HG02970 (cell line): Measurements from ENCODE around the gene ALOX5AP.

Source experiments
- ATAC-seq: cut with Tn5 transposase; IDR thresholded peaks from one replicate; pipeline ENCODE4 v1.9.1; 2021; ENCODE audit warnings: mild to moderate bottlenecking, moderate library complexity, moderate number of reproducible peaks; ENCODE audit not compliant: unreplicated experiment, low FRiP score

ALOX5AP gene

DNA sequence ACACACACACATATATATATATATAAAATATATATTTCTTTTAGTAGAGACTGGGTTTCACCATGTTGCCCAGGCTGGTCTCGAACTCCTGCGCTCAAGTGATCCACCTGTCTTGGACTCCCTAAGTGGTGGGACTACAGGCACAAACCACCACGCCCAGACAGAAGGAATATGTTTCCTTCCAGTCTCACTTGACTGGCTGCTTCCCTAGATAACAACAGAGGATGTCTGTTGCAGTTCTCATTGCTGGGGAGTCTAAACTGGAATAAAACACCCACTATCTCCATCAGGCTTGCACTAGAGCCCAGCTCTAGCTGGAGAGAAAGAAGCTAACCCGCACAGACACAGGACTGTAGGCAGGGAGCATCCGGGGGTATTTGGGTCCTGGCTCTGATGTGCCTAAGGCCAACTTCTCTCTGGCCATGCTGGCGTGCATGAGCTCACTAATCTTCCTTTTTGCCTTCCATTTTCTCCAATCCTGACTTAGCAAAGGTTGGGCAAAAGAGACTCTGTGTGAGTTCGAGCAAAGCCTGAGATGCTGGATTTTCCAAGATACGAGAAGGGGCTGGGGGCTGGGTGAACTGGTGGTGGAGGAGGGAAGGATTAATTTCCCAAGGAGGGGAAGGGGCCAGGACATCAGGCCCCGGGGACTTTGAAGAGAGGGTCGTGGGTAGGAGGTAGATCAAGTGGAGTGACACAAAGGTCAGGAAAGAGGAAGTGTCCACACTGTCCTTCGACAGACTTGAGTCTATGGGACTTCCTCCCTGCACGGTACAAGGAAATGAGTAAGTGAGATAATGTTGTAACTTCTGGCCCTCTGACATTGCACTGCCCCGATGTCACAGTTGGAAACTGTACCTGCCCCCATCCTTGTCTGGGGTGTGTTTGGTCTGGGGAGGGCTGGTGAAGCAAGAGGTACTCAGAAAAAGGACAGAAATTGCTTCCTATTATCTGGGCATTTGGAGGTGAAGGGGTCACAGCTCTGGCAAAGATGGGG, 22.5 kb upstream of the ALOX5AP start:
- ATAC-seq, result no peak

DNA sequence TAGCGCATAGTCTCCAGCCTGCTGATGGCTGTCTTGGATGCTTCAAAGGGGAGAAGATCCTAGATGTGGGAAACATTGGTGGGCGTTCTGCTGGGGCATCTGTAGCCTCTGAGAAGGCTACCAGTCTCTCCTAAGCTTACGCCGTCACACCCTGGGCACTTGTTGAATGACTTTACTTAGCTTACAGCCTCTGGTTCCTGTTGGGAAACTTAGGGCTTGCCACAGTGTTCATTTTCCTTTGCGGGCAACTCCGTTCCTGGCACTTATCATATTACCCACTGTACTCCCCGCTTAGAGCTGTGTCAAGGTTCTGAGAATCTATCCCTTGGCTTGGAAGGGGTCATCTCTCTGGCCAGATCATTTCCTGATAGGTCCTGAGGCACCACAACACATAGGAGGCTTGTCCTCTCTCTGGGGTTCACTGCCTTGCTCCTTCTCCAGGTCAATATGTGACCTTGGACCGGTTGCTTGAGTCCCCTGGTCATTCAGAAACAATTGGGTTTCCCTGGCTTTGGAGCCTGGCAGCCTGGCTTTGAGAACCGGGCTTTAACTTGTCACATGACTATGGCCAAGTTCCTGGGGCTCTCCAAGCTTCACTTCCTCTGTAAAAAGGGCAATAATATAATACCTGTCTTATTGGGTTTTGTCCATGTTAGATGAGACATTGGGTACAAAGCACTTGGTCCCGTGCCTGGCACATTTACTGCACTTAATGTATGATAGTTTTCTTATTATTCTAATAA, 20.5 kb upstream of the ALOX5AP start:
- no peak for ATAC-seq

- no peak for ATAC-seq
Observed at GRCh38 chr13:30715372-30715756, 20.0 kb upstream of the ALOX5AP start.

DNA sequence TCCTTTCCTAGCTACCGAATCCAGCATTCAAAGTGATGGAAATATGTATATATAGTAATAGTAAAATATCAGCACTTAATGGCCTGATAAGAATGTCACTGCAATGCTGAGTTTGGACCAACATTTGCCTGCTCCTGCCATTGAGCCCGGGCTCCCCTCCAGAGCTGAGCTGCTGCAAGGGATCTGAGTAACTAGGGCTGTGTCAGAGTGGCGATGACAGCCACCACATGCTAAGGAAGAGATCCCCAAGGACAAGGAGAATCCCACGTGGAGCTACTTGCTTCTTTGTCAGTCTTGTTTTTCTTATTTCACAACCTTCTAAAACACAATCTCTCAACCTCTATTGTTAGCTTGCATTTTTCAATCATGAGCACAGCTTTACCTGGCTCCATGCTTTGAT, 19.5 kb upstream of the ALOX5AP start:
- no peak for ATAC-seq

- no peak for ATAC-seq
Observed at GRCh38 chr13:30718661-30719524, 16.4 kb upstream of the ALOX5AP start.

GRCh38 chr13:30719525-30719914, 15.8 kb upstream of the ALOX5AP start:
- ATAC-seq, result no peak

DNA sequence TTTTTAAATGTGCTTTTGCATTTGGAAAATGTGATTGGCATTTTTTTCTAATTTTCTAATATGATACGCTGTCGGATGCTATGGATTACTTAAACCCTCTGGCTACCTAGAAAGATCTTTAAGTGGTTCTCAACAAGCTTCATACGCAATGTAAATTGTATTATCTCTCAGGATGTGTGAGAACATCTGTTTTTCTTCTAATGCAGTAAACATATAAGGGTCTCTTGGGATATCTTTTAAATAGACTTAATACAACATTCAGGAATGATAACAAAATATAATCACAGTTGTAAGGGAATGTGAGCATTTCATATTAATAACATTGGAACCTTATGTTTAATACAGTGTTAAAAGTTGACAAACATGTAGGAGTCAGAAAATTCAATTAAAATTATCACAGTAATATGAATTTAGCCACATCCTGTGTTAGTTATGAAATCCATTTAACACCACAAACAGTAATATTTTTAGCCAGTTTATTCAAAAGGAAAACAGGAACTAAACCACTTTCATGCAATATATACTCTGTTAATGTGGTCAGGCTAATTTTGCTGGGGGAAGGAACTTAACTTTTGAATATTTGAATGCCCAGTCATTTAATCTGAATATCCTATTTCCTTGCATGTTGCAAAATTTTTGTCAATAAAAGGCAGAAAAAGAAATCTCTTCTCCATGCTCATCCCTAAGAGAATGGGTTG, 15.0 kb upstream of the ALOX5AP start:
- ATAC-seq, result no peak

GRCh38 chr13:30721936-30722335, 13.4 kb upstream of the ALOX5AP start:
- no peak for ATAC-seq

DNA sequence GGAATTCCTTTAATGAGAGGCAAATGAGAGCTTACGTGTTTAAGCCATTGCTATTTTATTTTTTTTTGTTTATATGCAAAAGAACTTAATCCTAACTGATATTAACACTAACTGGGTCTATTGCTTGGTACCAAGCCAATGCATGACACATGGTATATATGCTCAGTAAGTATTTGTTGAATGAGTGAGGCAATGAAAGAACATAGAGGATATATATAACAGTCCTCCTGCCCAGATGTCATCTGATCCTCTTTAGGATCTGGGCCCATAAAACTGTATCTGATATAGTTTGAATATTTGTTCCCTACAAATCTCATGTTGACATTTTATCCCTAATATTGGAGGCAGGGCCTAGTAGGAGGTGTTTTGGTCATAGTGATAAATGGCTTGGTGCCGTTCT, 13.0 kb upstream of the ALOX5AP start:
- no peak for ATAC-seq

DNA sequence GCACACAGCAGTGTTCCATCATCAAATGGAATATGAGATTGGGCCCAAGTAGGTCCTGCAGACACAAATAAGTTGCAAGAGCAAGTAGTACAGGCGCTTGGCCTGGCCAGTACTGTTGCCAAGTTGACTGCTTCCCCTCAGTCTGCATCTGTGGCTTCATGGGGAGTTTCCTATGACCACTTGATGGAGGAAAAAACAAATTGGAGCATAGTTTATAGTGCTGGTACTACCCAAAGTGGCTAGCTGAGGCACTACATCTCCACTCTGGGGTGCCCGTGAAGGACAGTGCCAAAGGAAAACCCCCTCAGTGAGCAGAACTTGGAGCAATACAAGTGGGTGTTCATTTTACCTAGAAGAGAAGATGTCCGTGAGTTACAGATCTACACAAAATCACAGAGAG, 10.6 kb upstream of the ALOX5AP start:
- no peak for ATAC-seq

DNA sequence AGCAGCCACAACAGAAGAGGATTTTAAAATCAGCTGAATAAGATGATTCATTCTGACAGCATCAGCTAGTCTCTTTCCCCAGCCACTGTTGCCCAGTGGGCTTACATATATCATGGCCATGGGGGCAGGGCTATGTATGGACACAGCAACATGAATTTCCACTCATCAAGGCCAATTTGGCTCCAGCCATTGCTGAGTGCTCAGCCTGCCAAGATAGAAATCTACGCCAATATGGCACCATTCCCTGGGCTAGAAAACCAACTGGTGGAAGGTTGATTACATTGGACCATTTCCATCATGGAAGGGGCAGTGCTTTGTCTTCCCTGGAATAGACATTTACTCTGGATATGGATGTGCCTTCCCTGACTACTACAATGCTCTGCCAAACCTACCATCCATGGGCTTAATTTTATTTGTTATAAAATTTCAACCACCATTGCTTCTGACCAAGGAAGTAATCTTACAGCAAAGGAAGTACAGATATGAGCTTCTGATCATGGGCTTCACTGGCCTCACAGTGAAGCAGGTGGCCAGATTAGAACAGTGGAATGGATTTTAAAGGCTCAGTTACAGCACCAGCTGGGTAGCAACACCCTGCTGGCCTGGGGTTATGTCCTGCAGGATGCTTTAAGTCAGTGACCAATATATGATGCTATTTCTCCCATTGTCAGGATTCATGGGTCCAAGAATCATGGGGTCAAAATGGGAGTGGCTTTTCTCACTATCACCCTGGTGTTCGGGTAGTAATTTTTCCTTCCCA, 9.8 kb upstream of the ALOX5AP start:
- no peak for ATAC-seq

DNA sequence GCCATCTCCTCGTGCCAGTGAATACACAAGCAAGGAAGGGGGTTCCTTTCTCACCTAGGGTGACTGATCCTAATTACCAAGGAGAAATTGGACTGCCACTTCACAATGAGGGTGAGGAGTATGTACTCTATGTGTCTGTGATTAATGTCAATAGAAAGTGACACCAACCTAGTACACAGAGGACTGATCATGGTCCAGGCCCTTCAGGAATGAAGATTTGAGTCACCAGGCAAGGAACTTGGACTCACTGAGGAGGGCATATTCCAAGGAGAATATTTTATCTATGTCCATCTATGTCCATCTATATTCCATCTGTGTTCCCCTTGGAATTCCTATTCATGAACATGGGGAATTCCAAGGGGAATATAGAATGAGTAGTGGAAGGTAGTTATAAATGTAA, 9.2 kb upstream of the ALOX5AP start:
- ATAC-seq, result no peak

DNA sequence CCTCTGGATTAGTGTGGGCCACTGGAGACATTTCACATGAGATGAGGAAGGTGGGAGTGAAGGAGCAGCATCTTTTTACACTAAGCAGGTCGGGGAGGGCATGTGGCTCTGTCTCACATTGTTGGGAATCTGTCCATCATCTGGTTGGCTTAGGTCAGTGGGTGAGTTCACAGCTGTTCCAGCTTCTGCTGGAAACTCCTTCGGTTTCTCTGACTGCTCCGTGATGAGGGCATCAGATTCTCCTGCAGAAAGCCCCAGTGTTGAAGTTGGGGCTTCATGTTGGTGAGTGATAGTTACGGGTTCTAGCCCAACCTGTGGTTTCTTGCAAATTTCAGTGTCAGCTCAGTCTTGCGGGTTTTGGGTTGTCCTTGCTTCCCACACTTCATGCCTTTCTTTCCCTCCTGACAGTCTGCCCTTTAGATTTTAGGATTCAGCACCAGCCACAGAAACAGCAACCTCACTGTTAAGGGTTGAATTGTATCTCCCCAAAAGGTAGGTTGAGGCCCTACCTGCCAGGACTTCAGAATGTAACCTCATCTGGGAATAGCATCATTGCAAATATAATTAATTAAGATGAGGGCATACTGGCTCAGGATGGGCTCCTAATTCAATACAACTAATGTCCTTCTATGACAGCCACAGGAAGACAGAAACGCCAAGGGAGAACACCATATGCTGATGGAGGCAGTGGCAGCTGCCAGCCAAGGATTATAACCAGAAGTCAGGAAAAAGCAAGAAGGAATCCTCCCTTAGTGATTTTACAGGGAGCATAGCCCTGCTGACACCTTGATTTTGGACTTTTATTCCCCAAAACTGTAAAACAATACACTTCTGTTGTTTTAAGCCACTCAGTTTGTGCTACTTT, 7.6 kb upstream of the ALOX5AP start:
- no peak for ATAC-seq

GRCh38 chr13:30729801-30730200, 5.5 kb upstream of the ALOX5AP start:
- no peak for ATAC-seq

DNA sequence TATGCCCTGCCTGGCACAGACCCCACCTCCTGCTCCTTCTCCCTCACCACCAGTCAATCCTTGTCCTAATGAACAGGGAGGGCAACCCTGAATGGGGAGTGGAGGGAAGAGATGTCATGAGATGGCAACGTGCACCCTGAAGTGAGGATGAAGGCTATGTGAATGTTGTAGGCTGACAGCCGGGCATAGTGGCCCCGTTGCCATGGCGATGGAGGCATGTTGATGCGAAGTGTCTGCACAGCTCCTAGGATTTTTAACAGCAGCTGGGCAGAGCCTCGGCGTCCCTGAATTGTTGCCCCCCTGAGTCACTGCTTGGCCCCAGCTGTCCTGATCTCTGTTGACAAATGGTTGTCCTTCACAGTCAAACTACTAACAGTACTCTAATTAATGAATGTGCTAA, 4.8 kb upstream of the ALOX5AP start:
- no peak for ATAC-seq

DNA sequence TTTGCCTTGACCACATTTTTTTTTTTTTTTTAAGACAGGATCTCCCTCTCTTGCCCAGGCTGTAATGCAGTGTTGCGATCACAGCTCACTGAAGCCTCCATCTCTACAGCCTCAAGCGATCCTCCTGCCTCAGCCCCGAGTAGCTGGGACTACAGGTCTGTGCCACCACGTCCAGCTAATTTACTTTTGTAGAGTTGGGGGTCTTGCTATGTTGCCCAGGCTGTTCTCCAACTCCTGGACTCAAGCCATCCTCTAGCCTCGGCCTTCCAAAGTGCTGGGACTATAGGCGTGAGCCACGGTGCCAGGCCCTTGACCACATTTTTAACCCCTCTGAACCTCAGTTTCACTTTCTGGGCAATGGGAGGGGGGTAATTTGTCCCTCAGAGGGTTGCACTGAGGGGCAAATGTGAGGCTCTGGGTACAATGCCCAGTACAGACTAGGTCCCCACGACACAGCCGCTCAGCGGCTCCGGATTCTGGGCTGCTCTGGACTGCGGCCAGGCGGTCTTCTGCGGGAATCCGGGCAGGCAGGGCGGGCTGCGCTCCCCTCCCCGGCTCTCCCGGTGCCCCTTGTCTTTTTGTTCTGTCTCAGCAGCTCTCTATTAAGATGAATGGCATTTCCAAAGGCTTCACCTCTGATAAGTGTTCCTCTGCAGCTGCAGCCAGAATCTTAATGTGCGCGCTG, 3.8 kb upstream of the ALOX5AP start:
- ATAC-seq, result no peak

- no peak for ATAC-seq
Observed at GRCh38 chr13:30732046-30732390, 3.3 kb upstream of the ALOX5AP start.

DNA sequence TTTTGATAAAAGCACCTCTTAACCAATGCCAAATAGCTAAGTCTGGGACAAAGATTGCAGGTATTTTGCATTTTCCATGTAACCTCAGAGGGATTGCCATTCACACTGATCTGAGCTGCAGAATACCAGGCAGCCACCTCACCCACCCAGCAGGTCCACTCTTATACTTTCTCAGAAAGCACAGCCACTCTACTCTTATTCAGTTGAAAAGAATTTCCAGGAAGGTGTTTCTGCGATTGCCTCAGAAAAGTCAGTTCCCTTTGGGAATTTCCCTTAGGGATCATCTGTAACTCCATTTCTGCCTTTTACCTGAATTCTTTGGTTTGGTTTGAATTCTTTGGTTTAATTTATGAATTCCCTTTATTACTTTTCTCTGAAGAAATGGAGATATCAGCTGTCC, 904 bp upstream of the ALOX5AP start:
- ATAC-seq, result no peak
